CD4-positive, alpha-beta T cell treated with Interleukin-21 for 1 hour (primary cell): ENCODE results near the gene HAUS6.
A peak's percentile ranks its signal among the peaks of the same experiment; 100 is the strongest.
"Not testable (repeated sequence)": the region's sequence is repeated elsewhere in the genome, so short reads cannot be mapped to it uniquely, and the experiment has no call there.

Experiments used
- DNase-seq: peaks from one replicate; pipeline ENCODE4 v3.0.0-alpha.2; 2020

HAUS6 gene, protein sequence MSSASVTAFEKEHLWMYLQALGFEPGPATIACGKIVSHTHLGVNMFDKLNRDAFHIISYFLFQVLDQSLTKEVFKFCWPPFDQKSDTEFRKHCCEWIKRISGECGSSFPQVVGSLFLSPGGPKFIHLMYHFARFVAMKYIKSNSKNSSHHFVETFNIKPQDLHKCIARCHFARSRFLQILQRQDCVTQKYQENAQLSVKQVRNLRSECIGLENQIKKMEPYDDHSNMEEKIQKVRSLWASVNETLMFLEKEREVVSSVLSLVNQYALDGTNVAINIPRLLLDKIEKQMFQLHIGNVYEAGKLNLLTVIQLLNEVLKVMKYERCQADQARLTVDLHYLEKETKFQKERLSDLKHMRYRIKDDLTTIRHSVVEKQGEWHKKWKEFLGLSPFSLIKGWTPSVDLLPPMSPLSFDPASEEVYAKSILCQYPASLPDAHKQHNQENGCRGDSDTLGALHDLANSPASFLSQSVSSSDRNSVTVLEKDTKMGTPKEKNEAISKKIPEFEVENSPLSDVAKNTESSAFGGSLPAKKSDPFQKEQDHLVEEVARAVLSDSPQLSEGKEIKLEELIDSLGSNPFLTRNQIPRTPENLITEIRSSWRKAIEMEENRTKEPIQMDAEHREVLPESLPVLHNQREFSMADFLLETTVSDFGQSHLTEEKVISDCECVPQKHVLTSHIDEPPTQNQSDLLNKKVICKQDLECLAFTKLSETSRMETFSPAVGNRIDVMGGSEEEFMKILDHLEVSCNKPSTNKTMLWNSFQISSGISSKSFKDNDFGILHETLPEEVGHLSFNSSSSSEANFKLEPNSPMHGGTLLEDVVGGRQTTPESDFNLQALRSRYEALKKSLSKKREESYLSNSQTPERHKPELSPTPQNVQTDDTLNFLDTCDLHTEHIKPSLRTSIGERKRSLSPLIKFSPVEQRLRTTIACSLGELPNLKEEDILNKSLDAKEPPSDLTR

DNA sequence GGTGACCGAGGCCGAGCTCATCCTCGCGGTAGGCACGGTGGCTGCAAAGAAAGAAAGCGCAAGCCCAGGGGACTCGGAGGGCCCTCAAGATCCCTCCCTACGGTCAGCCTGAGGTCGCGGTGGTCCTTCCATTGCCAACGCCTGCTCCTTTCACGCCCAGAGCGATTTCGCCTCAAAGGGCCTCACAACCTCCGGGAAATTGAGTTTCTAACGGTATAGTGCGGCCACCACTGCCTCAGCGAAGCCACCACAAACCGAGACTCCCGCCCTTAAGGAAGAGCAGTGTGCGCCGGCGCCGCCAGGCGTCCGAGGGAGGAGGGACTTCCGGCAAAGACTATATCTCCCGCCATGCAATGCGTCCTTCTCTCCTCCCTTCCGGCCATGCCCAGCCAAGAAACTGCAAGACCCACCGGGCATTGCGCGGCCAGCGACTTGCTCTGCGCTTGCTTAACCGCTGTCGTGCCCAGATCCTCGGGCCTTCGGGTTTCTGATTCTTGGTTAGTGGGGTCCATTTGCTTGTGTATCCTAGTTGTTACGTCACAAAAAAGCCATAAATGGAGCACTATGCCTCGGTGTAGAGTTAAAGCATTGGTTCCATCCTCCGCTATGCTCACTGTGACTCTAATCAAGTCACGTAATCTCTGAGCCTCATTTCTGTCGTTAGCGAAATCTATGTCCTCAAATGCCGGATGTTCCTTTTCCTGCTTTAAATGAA is at the start of gene HAUS6:
TSS of gene HAUS6 (minus strand) at position 274 of the 715 bp plus-strand sequence. CDS start at position 21, 253 bp downstream.
- DNase-seq = peak; percentile 97

DNA sequence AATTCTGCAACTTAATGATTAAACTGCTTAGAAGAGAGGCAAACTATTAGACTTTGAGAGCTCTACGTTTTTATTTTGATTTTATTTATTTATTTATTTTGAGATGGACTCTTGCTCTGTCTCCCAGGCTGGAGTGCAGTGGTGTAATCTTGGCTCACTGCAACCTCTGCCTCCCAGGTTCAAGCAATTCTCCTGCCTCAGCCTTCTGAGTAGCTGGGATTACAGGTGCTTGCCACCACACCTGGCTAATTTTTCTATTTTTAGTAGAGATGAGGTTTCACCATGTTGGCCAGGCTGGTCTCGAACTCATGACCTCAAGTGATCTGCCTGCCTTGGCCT is 49.4 kb upstream of the HAUS6 start:
- DNase-seq = not testable (repeated sequence)

DNA sequence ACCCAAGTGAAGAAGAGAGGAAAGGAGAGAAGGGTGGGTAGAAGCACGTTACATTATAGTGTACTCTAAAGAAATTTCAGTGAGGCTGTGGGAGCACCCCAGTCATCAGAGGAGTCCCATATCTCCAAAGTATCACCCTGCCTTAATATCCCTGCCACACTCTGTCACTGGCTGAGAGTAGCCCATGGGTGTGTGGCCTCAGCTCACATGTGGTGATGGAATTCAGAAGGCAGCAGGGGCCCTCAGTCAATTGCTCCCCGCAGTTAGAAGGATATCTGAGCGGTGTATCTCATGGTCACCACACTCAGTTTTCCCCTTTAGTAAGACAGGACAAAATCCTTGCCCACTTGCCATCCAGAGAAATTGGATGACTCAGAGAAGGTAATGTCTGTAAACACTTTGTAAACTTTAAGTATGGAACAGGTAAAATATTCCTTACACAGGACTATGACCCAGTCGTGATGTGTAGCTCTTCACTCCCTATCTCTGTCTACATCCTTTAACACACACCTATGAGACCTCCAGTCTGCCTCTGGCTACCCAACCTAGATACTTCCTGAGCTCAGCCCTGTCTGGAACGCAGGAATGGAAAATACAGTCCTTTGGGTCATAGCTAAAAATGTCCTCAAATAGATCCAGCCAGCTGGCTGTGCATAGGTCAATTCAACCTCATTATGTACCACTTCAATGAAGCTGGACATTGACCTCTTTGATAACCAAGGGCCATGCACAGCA is 48.9 kb upstream of the HAUS6 start:
- no peak for DNase-seq

DNA sequence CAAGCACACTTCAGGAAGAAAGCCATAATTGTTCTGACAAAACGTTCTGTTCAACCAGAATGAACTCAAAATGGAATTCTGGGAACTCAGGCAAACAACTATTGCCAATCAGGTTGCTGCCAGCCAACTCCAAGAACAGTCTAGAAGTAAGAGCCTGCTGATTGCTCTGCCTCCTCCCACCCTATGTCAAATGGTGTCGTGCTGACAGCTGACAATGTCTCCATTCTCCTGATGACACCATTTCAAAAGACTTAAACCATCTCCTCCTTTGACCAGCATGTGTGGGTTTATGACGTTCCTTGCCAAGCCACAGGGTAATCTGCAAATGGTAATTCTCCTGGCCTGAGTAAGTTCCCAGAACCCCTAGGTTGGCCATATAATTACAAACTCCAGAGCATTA is 46.5 kb upstream of the HAUS6 start:
- DNase-seq = no peak

DNA sequence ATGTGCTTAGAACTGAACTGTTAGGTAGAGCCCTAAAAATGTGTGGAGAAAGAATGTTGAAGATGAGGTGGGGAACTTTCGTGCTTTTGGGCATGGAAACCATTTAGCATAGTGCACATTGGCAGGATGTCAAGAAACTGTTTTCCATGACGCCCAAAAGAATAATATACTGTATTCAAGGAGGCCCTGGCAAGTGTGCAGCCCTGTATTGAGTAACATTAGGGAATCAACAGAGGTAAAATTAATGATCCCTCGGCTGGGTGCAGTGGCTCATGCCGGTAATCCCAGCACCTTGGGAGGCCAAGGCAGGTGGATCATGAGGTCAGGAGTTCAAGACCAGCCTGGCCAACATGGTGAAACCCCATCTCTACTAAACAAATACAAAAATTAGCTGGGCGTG is 45.5 kb upstream of the HAUS6 start:
- DNase-seq = no peak

DNA sequence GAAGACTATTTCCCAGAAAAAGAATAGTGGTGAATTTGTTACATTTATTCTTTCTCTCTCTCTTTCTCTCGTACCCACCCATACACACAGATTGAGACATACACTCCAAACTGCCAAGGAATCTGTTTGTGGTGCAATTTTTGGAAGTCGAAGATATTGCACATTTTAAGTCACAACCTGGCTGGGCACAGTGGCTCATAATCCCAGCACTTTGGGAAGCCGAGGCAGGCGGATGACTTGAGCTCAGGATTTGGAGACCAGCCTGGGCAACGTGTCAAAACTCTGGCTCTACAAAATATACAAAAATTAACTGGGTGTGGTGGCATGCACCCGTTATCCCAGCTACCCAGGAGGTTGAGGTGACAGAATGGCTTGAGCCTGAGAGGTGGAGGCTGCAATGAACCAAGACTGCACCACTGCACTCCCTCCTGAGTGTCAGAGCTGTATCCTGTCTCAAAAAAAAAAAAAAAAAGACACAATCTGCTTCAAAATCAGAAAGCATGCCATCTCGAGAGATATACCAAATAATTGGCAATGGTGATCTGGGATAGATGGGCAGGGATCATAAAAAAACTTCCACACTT is 43.8 kb upstream of the HAUS6 start:
- no peak for DNase-seq

DNA sequence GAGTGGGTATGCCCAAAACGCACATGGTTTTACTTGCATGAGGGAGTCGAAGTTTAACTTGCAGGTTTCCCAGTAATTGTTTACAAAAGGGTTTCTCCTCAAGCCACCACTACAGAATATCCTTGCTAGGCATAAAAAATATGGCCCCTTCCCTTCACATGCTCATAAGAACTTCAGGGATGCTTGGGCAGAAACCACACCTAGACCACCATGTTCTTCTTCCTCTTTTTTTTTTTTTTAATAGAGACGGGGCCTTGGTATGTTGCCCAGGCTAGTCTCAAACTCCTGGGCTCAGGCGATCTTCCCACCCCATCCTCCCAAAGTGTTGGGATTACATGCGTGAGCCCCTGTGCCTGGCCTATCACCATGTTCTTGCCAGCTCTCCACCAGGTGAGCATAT is 43.2 kb upstream of the HAUS6 start:
- DNase-seq = no peak

DNA sequence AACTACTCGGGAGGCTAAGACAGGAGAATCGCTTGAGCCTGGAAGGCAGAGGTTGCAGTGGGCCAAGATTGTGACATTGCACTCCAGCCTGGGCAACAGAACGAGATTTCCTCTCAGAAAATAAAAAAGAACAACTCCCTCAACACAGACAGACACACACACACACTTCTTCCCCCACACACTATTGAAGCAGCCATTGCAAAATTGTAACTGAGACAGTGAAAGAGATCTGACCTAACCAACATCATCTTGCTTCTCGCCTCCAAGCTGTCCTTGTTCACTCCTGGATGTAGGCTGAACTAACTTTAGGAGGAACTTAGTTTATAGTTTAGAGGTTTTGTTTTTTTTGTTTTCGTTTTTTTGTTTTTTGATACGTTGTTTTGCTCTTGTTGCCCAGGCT is 37.6 kb upstream of the HAUS6 start:
- no peak for DNase-seq

DNA sequence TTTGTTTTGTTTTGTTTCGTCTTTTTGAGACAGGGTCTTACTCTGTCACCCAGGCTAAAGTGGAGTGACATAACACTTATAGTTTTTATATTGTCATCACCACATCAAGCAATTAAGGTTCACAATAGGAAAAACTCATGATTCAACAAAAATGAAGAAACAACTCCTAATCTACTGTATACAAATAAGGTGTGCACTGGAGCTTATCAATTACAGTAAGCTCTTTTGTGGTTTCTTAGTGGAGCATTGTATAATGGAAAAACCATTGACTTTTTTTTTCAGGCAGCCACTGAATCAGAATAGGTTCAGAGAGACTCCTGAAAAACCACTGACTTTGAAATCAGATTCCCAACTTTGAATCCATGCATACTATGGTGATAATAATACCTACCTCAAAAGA is 35.4 kb upstream of the HAUS6 start:
- DNase-seq = no peak

DNA sequence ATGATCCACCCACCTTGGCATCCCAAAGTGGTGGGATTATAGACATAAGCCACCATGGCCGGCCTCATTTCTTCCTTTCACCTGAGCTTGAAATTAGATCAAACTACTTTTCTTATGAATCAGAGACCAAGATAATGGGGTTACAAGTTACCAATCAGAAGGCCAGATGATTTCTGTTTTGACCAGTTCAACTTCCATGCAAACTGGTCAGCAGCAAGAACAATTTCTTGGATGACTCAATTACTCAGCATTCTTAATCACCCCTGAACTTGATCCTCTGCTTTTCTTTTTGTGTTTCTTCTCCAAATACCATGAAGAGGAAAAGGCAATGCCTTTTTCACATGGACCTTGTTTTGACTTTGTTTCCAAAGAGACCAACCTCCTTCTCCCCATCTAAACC is 34.6 kb upstream of the HAUS6 start:
- DNase-seq = no peak

DNA sequence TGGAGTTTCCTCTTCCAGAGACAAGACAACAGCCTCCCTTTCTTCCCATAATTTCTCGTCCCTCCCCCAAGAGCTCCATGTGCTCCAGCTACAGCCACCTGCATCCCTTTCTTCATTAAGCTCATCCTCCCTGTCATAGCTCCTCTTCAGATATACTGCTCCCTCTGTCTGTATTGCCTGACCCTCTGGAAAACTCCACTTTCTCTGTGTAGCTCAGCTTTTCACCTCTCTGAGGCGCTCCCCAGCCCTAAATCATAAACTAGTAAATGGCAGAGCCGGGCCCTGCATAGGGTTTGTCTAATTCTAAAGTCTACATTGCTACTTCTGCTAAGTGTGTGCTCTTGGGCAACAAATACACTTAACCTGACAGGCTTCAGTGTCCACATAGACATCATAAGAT is 33.4 kb upstream of the HAUS6 start:
- no peak for DNase-seq

DNA sequence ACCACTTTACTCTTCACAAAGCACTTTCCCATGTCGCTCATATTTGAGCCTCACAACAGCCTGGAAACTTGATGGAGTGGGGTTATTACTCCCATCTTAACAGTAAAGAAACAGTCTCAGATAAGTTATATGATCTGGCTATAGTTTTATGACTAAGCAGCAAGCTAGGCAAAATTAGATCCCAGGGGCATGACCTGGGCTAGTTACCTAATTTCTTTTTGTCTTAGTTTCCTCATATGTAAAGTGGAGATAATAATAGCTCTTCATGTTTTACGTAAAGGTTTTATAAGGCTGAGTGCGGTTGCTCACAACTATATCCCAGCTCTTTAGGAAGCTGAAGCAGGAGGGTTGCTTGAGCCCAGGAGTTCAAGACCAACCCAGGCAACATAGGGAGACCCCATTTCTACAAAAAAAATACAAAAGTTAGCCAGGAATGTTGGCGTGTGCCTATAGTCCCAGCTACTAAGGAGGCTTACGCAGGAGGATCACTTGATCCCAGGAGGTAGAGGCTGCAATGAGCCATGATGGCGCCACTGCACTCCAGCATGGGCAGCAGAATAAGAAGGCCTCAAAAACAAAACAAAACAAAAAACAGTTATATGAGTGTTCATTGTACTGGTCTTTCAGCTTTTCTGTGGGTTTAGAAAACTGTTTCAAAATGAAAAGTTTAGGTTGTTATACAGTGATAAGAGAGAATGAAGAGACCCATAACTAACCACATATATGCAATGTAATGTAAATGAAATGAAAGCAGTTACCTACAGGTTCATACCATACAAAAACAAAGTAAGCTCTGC is 31.0 kb upstream of the HAUS6 start:
- no peak for DNase-seq

DNA sequence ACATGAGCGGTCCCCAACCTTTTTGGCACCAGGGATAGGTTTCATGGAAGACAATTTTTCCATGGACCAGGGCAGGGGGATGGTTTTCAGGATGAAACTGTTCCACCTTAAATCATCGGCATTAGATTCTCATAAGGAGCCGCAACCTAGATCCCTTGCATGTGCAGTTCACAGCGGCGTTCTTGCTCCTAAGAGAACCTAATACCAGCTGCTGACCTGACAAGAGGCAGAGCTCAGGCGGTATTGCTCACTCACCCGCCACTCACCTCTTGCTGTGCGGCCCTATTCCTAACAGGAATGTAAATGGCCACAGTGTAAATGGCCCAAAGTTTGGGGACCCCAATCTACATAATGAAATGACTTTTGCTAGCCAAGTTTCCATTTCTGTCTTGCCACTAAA is 27.7 kb upstream of the HAUS6 start:
- DNase-seq = no peak

DNA sequence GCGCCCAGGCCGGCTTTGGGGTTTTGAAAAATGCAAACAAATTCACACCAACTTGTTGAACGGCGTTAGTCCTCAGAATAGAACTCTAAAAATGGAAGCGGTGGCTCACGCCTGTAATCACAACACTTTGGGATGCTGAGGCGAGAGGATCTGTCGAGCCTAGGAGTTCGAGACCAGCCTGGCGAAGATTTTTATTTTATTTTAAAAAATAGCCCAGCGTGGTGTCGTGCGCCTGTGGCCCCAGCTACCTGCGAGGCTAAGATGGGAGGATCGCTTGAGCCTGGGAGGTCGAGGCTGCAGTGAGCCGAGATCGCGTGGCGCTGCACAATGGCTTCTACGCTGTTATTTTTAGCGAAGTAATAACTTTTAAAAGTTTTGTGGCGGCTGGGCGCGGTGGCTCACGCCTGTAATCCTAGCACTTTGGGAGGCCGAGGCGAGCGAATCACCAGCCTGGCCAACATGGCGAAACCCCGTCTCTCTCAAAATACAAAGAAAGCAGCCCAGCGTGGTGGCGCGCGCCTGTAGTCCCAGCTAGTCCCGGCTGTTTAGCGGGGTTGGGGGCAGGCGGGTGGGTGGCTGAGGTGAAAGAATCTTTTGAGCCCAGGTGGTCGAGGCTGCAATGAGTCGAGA is 25.3 kb upstream of the HAUS6 start:
- DNase-seq = peak; percentile 44

DNA sequence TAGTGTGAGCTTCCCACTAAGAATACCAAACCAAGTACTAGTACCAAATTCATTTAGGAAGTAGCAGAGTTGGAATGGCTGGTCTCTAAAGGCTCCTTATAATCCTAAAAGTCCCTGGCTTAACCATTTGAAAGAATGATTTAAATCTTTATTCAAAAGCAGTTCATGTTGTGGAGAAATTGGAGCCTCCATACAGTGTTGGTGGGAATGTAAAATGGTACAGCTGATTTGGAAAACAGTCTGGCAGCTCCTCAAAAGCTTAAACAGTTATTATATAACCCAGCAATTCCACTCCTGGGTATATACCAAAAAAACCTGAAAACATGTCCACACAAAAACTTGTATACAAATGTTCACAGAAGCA is 21.7 kb upstream of the HAUS6 start:
- no peak for DNase-seq

DNA sequence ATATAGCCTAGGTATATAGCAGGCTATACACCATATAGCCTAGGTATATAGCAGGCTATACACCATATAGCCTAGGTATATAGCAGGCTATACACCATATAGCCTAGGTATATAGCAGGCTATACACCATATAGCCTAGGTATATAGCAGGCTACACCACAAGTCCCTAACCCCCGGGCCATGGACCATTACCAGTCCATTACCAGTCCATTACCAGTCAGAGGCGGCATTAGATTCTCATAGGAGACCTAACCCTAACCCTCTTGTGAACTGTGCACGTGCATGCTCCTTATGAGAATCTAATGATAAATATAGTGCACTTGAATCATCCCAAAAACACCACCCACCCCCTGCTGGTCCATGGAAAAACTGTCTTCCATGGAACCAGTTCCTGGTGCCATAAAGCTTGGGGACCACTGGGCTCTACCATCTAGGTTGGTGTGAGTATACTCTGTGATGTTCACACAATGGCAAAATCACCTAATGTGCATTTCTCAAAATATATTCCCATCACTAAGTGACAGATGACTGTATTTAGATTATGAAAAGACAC is 19.9 kb upstream of the HAUS6 start:
- no peak for DNase-seq

DNA sequence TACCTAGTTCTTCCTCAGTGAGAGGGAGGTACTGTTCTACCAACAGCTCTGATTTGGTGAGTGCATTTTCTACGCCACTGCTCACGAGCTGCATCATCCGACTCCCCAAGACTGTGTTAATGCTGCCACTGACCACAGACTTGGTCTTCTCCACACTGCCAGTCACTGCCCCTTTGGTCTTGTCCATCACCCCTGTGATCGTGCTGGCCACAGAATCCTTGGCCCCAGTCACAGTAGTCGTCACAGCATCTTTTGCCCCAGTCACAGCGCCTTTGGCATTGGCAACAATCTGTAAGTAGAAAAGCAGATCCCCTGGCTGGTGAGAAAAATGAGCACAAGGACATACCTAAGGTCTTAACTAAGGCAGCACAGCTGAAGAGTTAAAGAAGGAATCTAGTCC is 18.2 kb upstream of the HAUS6 start:
- no peak for DNase-seq

DNA sequence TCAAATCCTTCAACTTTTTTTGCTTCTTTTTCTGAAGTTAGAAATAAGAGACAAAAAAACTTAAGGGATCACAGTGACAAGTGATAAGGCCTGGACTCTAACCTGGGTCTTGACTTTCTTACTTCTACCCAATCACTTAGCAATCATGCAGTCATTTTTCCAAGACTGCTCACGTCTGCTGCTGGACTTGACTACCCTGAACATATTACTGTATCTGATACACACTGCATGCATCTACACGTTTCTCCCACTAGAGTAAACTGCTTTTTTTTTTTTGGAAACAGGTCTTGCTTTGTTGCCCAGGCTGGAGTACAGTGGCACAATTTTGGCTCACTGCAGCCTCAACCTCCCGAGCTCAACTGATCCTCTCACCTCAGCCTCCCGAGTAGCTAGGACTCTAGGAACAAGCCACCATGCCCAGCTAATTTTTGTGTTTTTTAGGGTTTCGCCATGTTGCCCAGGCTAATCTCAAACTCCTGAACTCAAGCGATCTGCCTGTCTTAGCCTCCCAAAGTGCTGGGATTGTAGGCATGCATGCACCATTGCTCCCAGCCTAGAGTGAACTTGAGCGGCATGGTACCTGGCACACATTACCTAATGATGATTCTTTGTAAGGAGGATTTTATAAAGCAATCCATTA is 17.2 kb upstream of the HAUS6 start:
- no peak for DNase-seq

DNA sequence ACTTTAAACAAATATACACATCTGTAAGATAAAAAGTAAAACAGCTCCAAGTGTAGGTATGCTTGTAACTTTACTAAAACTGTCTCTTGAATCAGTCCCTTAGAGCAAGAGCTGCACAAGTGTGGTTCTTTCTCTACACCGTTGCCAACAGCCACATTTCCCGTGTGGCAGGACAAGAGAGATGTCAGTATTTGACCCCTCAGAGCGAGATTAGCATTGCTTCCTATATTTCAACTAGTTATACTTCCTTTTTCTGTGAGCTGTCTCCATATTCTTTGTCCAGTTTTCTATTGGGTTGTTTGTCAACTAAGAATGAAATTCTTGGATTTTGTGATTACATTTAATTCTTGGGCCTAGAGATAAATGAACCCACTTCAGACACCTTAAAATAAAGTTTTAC is 16.5 kb upstream of the HAUS6 start:
- DNase-seq = no peak

DNA sequence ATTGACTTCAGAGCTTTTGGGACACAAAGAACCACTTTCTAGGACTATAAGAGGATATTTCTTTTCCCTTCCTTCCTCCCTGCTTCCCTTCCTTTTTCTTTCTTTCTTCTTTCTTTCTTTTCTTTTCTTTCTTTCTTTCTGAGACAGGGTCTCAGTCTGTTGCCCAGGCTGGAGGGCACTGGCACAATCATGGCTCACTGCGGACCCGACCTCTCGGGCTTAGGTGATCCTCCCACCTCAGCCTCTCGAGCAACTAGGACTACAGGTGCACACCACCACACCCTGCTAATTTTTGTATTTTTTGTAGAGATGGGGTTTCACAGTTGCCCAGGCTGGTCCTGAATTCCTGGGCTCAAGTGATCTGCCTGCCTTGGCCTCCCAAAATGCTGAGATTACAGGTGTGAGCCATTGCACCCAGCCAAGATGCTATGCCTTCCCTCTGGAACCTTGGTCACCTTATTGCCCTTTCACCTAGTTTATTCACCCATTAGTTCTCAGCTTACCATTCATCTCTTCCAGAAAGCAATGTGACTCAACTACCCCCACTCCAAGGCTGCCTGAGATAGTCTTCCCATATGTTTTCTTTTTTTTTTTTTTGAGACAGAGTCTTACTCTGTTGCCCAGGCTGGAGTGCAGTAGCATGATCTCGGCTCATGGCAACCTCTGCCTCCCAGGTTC is 14.5 kb upstream of the HAUS6 start:
- no peak for DNase-seq
